ENCODE data around the gene NTRK1.

NTRK1 gene

GRCh38 chr1:156881101-156881500, 20.4 kb downstream of the NTRK1 start:
- no peak for DNase-seq (ENCODE audit: low spot score)

- DNase-seq (ENCODE audit: low spot score), result no peak
These were observed 21.0 kb downstream of the NTRK1 start for GRCh38 chr1:156881663-156882062.

GRCh38 chr1:156882543-156882942, 21.9 kb downstream of the NTRK1 start:
- no peak for DNase-seq (ENCODE audit: low spot score)

GRCh38 chr1:156883919-156884318, 23.3 kb downstream of the NTRK1 start:
- DNase-seq (ENCODE audit: low spot score), result no peak

GRCh38 chr1:156884560-156885184, 24.0 kb downstream of the NTRK1 start:
- DNase-seq (ENCODE audit: low spot score), result no peak

DNA sequence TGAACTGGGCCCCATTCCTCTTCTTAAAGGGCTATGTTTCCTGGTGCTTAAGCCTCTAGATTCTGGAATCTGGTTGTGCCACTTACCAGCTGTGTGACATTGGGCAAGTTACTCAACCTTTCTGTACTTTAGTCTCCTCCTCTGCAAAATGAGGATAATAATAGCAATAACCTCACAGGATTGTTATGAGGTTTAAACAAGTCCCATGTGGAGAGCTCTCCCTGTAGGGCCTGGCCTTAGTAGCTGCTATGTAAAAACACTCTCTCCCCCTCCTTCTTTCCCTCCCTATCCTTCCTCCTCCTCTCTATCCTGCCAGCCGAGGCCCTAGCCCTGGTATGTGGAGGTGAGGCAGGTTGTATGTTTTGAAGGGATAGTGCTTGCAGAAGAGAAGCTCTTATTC, 24.6 kb downstream of the NTRK1 start:
- no peak for DNase-seq (ENCODE audit: low spot score)

DNA sequence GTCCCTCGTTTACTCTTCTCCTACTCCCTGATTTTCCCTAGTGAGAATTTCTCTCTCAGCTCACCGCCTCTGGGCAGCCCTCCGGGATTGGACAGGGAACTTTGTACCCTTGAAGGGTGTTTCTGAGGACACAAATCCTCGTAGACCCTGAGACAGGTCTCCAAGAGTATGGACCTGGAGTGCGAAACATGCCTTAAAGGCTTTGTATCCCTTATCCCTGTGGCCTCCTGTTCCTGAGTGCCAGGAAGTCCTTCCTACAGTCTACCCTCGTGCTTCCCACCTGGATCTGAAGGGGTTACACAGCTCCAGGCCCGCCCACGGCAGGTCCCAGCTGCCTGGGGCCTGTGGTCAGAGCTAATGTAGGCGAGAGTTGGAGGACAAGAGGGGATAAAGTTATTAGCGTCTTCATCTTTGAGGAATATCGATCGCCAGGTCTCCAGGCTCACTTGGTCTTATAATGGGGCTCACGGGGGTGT, 25.3 kb downstream of the NTRK1 start:
- no peak for DNase-seq (ENCODE audit: low spot score)

- DNase-seq (ENCODE audit: low spot score), result no peak
These were observed 26.1 kb downstream of the NTRK1 start for GRCh38 chr1:156886583-156887281.

GRCh38 chr1:156887317-156887716, 26.7 kb downstream of the NTRK1 start:
- no peak for DNase-seq (ENCODE audit: low spot score)

DNA sequence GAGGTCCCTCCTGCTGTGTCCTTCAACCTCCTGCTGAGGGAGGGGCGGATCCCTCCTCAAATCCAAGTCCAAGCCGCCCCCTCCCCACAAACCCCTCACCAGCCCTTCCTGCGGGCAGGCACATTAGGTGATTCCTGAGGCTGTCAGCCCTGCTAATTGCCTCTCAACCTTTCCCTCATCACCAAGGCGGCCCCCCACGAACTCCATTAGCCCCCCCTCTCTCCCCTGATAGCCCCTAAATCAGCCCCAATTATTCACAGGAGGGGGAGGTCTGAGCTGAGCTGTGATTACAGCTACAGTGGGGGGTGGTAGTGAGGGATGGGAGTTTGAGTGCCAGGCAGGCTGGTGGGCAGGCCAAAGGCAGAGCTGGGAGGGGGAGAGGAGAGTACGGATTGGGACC, 27.1 kb downstream of the NTRK1 start:
- DNase-seq (ENCODE audit: low spot score), result no peak

DNA sequence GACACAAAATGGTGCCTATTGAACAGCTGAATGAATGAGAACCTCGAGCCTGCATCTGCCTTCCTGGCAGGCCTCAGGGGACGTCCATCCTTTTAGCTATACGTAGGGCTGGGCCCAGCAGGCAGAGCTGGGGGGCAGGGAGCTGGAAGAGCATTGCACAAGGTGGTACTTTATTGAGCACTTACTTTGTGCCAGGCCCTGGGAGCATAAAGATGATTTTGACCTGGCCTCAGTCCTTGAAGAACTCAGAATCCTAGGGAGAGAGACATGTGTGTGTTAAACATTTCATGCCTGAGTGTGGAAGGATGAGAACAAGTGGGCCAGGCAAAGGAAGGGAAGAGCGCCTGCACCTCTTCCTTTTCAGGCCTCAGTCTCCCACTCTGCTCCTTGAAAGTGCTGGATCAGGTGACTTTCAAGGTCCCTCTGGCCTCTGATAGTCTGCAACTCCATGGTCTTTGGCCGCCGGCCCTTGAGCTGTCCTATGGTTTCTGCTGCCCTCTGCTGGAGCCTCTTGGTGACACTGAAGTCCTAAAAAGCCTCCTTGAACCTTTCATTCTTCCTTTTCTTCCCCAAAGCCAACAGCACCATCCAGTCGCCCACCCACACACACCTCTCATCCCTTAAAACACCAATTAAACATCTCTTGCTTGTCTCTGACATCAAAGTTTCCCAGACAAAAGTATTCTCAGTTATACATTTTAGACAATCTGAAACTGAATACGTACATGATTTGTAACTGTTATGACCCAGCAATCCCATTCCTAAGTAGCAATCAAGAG, 29.3 kb downstream of the NTRK1 start:
- peak; percentile 59 for DNase-seq (ENCODE audit: low spot score)

GRCh38 chr1:156892190-156893047, 31.8 kb downstream of the NTRK1 start:
- peak; percentile 87 for DNase-seq (ENCODE audit: low spot score)

DNA sequence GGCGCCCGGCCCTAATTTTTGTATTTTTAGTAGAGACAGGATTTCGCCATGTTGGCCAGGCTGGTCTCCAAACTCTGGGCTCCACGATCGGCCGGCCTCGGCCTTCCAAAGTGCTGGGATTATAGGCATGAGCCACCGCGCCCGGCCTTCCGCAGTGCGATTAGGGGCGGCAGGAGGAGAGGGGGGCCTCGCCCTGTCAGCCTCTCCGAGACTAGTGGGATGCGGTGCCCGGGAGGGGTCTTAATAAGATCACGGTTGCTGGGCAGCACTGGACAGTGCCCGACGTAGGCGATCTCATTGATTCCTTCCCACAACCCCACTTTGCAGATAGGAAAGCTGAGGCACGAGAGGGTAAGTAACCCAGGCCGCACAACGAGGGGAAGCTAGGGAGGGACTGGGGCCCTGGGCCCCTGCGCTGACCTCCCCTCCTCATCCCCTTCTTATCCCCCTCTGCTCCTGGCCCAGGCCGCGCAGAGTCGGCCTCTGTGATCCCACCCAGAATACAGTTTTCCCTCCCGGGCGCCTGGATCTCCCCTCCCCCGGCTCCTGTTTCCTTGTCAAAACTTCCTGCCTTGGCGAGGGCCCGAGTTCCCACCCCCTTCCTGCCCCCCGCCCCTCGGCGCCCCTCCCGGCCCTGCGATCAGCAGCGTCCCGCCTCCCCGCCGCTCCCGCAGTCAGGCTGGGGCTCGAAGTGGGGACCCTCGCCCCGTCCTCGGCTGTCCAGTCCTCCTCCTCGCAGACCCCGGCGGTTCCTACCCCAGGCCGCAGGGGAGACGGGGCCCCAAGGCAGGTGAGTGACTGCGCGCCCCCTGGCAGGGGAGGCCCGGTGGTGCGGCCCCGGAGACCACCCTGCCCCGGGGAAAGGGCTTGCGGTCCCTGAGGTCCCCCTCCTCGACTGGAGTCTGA, 32.6 kb downstream of the NTRK1 start, which contains the start of gene PEAR1:
Gene PEAR1 (plus strand): TSS at position 671 of the 906 bp plus-strand sequence. CDS start 10,209 bp downstream, outside the sequence.
- no peak for DNase-seq (ENCODE audit: low spot score)

DNA sequence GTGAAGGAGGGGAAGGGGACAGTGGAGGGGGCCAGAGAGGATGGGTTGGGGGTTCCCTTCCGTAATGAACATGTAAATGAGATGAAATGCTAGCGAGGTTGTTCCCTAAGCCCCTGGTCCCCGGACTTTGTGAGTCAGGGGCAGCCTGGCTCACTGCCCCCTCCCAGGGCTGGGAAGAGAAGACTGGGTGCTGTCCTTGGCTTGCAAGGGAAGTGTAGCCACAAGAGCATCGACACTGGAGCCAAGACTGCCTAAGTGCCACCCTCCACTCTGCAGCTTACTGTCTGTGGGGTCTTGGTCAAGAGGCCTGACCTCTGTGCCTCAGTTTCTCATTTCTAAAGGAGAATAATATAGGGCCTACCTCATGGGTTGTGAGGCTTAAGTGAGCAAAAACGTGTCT, 33.3 kb downstream of the NTRK1 start:
- DNase-seq (ENCODE audit: low spot score), result no peak

DNA sequence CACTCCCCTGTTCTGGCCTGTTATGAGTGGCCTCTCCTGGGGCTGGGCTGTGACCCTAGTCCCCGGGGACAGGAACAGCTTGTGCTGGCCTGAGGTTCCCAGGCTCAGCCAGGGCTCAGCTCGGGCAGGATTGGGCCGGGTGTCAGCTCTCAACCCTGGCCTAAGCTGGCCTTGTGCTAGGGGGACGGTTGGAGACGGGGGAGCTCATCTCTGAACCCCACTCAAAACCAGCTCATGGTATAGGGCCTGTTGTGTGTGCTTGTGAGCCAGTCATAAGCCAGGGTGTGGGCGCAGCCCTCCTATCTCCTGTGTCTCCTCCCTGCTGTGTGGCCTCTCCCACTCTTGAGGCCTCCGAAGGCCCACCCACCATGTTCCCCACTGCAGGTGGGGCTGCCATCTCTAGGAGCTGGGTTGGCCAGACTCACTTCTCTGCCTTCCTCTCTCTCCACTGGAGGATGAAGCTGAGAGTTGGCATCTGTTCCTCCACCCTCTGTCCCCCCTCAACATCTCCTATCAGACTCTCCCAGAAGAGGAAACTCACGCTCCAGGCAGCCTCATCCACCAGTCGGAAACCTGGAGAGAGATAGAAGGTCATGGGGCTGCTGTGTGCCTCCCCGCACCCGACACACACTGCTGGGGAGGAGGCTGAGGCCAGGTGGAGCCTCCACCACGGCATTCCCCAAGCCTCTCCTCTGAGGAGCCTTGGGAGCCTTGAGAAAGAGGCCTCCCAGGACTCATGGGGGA, 34.2 kb downstream of the NTRK1 start:
- DNase-seq (ENCODE audit: low spot score), result no peak

DNA sequence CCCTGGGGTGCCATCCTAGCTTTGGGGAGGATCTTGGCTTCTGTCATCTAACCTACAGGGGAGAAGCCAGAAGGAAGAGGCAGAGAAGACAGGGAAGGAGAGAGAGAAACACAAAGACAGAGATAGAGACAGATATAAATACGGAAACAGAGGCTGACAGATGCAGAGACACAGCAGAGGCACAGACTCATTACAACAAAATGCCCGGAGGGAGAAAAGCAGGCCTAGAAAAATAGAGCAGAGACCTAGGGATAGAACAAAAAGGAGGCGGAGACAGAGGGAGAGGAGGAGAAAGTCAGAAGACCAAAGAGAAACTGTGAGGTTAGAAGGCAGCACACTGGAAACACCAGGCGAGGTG, 34.8 kb downstream of the NTRK1 start:
- no peak for DNase-seq (ENCODE audit: low spot score)

DNA sequence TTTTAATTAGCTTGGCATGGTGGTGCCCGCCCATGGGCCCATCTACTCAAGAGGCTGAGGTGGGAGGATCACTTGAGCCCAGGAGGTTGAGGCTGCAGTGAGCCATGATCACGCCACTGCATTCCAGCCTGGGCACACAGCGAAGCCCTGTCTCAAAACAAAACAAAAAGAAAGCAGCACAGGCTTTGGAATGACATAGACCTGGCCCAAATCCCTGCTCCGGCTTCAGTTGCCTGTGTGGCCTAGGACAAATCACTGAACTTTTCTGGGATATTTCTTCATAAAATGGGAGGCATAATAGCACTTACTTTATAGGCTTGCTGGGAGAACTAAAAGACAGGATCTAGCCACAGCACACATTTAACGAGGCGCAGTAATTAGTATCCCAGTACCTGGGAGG, 35.3 kb downstream of the NTRK1 start:
- no peak for DNase-seq (ENCODE audit: low spot score)

DNA sequence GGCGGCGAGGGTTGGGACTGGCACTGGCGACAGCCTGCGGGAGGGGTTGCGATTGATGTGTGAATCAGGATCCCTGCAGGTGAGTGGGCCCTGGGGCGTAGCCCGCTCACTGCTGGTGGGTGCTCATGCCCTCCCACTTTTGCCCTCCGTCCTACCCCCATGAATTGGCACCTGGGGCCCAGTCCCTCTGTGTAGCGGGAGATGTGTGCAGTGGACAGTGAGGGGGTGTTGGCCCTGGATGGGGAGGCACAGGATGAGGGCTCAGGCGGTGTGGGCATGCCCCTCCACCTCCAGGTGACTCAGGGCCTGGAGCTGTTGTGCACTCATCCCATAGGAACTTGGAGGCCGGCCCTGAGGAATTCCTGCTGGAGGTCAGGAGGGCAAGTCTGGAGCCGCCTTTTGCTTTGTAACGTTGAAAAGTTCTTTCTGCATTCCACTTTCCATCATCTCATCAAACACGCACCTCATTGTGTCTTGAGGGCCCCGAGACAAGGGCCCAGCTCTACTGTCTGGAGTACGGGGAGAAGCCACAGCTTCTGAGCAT, 35.9 kb downstream of the NTRK1 start:
- no peak for DNase-seq (ENCODE audit: low spot score)

GRCh38 chr1:156897078-156897825, 36.6 kb downstream of the NTRK1 start:
- DNase-seq (ENCODE audit: low spot score), result no peak

Data from activated CD4-positive, alpha-beta T cell treated with anti-CD3 and anti-CD28 coated beads, Interleukin-2, Interleukin-4, amounts not matched to agents 100 ng/mL and 50 ng/mL, durations not matched to agents 16 hours and 8 hours (primary cell).